ENCODE data around the gene ARVCF. TPM values are rescaled to one million over a fixed set of nuclear protein-coding genes. Genes with fewer than 3 reads are reported as not detected.

The ARVCF gene
- total RNA-seq, 1 donor from 2014 or later, result 101 TPM

DNA sequence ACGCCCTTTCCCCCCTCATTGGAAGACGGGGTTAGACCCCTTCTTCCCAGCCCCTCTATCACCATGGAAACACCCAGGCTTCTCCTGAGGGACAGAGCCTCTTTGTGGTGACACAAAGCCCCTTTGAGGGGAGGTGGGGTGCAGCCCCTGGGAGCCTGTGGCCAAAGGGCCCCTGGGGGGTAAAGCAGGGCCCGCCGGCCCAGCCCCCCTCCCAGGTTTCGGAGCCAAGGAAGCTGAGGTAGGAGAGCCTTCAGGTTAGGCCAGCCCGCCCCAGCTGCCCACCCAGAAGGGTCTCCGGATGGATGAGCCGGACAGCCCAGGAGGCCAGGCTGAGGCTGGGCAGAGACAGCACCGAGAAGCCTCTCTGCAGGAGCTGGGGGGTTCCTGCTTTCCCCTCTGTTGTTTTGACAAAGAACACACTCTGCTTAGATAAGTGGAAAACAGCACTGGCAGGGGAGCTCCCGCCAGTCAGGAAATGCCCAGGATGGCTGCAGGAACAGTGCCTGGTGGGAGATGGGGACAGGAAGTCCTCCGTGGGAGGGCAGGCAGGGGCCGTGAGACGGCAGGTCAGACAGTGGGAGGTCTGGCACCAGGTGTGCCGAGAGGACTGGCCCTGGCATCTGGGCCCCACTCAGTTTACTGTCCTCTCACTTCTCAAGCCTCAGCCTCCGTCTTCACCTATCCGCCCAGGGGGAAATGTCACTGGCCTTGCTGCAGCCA is 18.2 kb downstream of the ARVCF start:
- Mint-ChIP-seq H3K36me3 (ENCODE audit: insufficient read depth) (peaks cover 1% of the 10 kb centered on the region), H3K9me3 (ENCODE audit: low read depth) (peaks cover 6% of the 10 kb centered on the region), H3K4me1 (ENCODE audit: low read depth) (peaks cover 20% of the 10 kb centered on the region), H3K27me3 (no peaks in the 10 kb centered on the region), H3K27ac (no peak overlapping the region), H3K4me3 (ENCODE audit: low read depth) (no peak overlapping the region)
- TF ChIP-seq, protein P1, sequence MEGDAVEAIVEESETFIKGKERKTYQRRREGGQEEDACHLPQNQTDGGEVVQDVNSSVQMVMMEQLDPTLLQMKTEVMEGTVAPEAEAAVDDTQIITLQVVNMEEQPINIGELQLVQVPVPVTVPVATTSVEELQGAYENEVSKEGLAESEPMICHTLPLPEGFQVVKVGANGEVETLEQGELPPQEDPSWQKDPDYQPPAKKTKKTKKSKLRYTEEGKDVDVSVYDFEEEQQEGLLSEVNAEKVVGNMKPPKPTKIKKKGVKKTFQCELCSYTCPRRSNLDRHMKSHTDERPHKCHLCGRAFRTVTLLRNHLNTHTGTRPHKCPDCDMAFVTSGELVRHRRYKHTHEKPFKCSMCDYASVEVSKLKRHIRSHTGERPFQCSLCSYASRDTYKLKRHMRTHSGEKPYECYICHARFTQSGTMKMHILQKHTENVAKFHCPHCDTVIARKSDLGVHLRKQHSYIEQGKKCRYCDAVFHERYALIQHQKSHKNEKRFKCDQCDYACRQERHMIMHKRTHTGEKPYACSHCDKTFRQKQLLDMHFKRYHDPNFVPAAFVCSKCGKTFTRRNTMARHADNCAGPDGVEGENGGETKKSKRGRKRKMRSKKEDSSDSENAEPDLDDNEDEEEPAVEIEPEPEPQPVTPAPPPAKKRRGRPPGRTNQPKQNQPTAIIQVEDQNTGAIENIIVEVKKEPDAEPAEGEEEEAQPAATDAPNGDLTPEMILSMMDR (IDR thresholded peaks at IDR 0.05; ENCODE audit: unreplicated experiment), result no peak
- DNase-seq (ENCODE audit: low spot score, unreplicated experiment), result no peak

DNA sequence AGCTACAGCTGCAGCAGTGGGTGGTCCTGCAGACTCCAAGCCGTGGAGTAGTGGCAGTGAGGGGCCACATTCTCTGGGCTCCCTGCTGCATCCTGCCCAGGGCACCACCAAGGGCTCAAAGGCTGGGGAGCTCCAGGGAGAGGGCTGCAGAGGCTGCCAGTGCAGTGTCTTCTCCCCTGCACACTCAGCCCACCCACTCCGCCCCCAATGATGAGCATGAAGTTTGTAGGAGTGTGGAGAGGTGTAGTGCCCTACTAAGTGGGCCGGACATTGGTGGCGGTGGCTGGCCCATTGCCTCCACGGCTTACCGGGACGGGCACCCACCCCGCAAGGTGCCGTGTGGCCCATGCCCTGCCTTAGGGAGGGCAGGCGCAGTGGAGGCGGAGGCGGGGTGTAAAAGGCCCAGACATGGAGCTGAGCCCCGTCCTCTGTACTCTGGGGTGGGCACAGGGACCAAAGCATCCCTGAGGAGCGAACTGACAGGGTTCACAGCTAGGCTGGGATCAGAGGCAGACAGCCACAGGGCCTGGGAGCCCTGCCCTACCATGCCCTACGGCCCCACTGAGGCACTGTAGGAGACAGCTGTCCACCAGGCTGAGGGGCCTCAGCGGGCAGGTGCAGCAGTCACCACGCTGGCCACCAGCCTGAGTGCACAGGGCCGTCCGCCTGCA is 18.9 kb downstream of the ARVCF start:
- H3K9me3 Mint-ChIP-seq (ENCODE audit: low read depth), result no peaks in the 10 kb centered on the region
- H3K27ac Mint-ChIP-seq, result no peak overlapping the region
- no peaks in the 10 kb centered on the region for H3K27me3 Mint-ChIP-seq
- peaks cover 19% of the 10 kb centered on the region for H3K4me1 Mint-ChIP-seq (ENCODE audit: low read depth)
- no peak for DNase-seq (ENCODE audit: low spot score, unreplicated experiment)
- TF ChIP-seq, protein P1 (IDR thresholded peaks at IDR 0.05; ENCODE audit: unreplicated experiment), result no peak
- no peaks in the 10 kb centered on the region for H3K36me3 Mint-ChIP-seq (ENCODE audit: insufficient read depth)
- no peak overlapping the region for H3K4me3 Mint-ChIP-seq (ENCODE audit: low read depth)

DNA sequence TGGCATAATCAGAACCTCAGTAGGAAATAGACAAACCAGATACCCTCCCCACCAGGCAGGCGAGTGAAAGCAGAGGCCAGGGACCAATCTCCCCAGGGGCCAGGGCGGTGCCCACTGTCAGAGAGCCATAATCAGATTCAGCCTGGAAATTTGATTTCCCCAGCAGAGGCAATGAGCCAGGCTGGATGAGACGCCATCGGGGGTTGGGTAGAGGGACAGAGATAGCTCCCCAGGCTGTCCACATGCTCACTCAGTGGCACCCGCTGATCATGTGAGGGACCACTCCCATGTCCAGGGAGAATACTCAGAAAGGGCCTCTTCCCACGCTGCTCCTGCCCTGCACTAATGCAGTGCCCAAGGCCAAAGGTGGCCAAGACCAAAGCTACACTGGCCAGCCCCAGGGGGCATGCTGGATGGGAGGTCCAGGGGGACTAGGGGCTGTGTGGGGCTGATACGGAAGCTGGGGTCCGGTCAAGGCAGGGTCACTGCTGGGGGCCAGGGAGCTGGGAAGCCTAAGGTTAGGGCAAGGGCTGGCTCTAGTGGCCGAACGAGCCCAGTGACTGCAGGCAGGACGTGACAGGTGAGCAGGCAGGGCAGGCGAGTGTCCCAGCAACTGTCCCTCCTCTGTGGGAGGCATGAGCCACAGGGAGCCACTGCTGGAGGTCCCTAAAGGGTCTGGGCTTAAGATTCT is 19.8 kb downstream of the ARVCF start:
- Mint-ChIP-seq H3K9me3 (ENCODE audit: low read depth) (no peaks in the 10 kb centered on the region), H3K4me1 (ENCODE audit: low read depth) (peaks cover 12% of the 10 kb centered on the region), H3K36me3 (ENCODE audit: insufficient read depth) (no peaks in the 10 kb centered on the region), H3K4me3 (ENCODE audit: low read depth) (no peak overlapping the region), H3K27ac (no peak overlapping the region), H3K27me3 (no peaks in the 10 kb centered on the region)
- TF ChIP-seq, protein P1 (IDR thresholded peaks at IDR 0.05; ENCODE audit: unreplicated experiment), result no peak
- DNase-seq (ENCODE audit: low spot score, unreplicated experiment), result no peak

DNA sequence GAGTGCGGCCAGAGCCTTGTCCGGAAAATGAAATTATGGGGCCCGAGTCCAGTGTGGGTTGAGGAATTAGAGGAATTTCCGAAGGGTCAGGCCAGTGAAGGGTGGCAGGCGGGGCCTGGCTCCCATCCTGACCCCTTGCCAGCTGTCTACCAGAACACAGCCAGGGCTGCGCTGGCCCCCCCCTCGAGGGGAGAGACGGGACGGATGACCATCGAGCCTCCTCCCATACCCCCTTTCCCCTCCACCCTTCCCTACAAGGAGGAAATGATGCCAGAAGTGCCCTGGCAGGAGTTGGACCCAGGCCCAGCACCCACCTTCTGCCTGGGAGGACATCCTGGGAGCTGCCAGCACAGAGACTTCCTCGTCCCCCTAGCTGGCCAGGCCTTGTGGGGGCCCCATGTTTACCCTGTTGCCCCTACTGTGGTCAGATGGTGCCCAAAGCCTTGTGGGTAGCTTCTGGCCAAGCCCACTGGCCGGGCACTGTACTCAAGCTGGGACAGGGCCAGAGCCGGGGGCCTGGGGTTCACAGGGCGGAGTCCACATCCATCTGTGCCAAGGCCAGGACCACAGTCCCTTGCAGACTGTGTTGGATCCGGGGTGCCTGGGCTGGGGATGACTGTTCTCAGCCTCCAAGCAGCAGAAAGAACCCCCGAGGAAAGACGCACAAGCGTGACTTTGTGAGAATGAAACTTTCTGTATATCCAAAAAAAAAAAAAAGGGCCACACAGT is 20.8 kb downstream of the ARVCF start:
- Mint-ChIP-seq H3K27ac (no peak overlapping the region), H3K36me3 (ENCODE audit: insufficient read depth) (no peaks in the 10 kb centered on the region), H3K4me1 (ENCODE audit: low read depth) (peaks cover 12% of the 10 kb centered on the region), H3K4me3 (ENCODE audit: low read depth) (no peak overlapping the region), H3K27me3 (no peaks in the 10 kb centered on the region), H3K9me3 (ENCODE audit: low read depth) (no peaks in the 10 kb centered on the region)
- no peak for DNase-seq (ENCODE audit: low spot score, unreplicated experiment)
- TF ChIP-seq, protein P1 (IDR thresholded peaks at IDR 0.05; ENCODE audit: unreplicated experiment), result no peak
